GM18502 (cell line): ENCODE results near the gene PIK3CA.
"Not testable (repeated sequence)": the region's sequence is repeated elsewhere in the genome, so short reads cannot be mapped to it uniquely, and the experiment has no call there.

ENCODE experiments used
- ATAC-seq: cut with Tn5 transposase; IDR thresholded peaks from one replicate; pipeline ENCODE4 v1.9.1; 2021; ENCODE audit warnings: mild to moderate bottlenecking; ENCODE audit not compliant: unreplicated experiment, poor library complexity

PIK3CA gene

GRCh38 chr3:179259959-179260756, 112.0 kb downstream of the PIK3CA start:
- ATAC-seq, result not testable (repeated sequence)

GRCh38 chr3:179260949-179261765, 113.0 kb downstream of the PIK3CA start:
- peak; percentile 93 for ATAC-seq

- no peak for ATAC-seq
These were observed 115.0 kb downstream of the PIK3CA start for GRCh38 chr3:179263134-179263533.

- ATAC-seq, result no peak
These were observed 116.3 kb downstream of the PIK3CA start for GRCh38 chr3:179264449-179264848.

GRCh38 chr3:179265092-179265491, 116.9 kb downstream of the PIK3CA start:
- ATAC-seq, result no peak

GRCh38 chr3:179265875-179266274, 117.7 kb downstream of the PIK3CA start:
- peak; percentile 52 for ATAC-seq

GRCh38 chr3:179266701-179267211, 118.6 kb downstream of the PIK3CA start:
- no peak for ATAC-seq

- no peak for ATAC-seq
These were observed 120.4 kb downstream of the PIK3CA start for GRCh38 chr3:179268400-179269051.

- ATAC-seq, result no peak
These were observed 121.1 kb downstream of the PIK3CA start for GRCh38 chr3:179269152-179269707.

- no peak for ATAC-seq
These were observed 124.2 kb downstream of the PIK3CA start for GRCh38 chr3:179272385-179272784.

- ATAC-seq, result not testable (repeated sequence)
These were observed 126.3 kb downstream of the PIK3CA start for GRCh38 chr3:179274434-179274833.

- no peak for ATAC-seq
These were observed 127.8 kb downstream of the PIK3CA start for GRCh38 chr3:179276001-179276400.

GRCh38 chr3:179276743-179277142, 128.6 kb downstream of the PIK3CA start:
- no peak for ATAC-seq

GRCh38 chr3:179278151-179278550, 130.0 kb downstream of the PIK3CA start:
- ATAC-seq, result no peak

GRCh38 chr3:179278932-179279693, 131.0 kb downstream of the PIK3CA start:
- ATAC-seq, result no peak

- no peak for ATAC-seq
These were observed 131.7 kb downstream of the PIK3CA start for GRCh38 chr3:179279837-179280236.

GRCh38 chr3:179281825-179282224, 133.7 kb downstream of the PIK3CA start:
- no peak for ATAC-seq

- no peak for ATAC-seq
These were observed 138.2 kb downstream of the PIK3CA start for GRCh38 chr3:179286331-179286730.

GRCh38 chr3:179288845-179289244, 140.7 kb downstream of the PIK3CA start:
- ATAC-seq, result no peak

GRCh38 chr3:179289295-179289694, 141.1 kb downstream of the PIK3CA start:
- ATAC-seq, result no peak
